Breast epithelium (tissue), 3 donors: ENCODE data around the gene HTR3B.

Experiments used
- POLR2A ChIP-seq: fragments of 450-650 bp; IDR thresholded peaks from one replicate; pipeline ENCODE4 v1.6.1; 2016; ENCODE audit warnings: antibody characterized with exemption, mild to moderate bottlenecking, moderate library complexity
- POLR2AphosphoS5 ChIP-seq, 3 donors: sonication (generic); formaldehyde crosslinking; IDR thresholded peaks; one replicate each; pipeline ENCODE4 v1.6.1; 2017; ENCODE audit warnings: antibody characterized with exemption in 3 of 3
- TF ChIP-seq, protein P1 (sequence below), 3 donors: fragments of 450-650 bp; IDR thresholded peaks; one replicate each; pipeline ENCODE4 v1.5.1; 2016 to 2017; ENCODE audit warnings: antibody characterized with exemption in 3 of 3, mild to moderate bottlenecking in 3 of 3, moderate library complexity in 3 of 3

DNA sequence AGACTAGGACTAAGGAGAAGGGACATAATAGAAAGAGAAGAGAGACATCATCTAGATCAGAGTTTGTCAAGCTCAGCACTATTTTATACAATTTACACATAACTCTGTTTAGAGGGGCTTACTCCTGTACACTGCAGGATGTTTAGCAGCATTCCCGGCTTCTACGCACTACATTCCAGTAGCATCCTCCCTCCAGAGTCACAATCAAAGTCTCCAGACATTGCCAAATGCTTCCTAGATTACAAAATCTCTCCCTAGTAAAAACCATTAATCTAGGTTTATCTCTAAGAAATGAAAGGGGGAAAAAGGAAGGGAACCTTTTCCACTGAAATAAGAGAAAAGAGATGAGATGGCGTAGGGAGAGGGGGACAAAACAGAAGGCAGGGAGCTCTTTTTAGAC is 33.3 kb upstream of the HTR3B start:
- TF ChIP-seq POLR2AphosphoS5 (IDR thresholded peaks at IDR 0.05) (no peak), POLR2A (no peak)
- TF ChIP-seq, protein P1, sequence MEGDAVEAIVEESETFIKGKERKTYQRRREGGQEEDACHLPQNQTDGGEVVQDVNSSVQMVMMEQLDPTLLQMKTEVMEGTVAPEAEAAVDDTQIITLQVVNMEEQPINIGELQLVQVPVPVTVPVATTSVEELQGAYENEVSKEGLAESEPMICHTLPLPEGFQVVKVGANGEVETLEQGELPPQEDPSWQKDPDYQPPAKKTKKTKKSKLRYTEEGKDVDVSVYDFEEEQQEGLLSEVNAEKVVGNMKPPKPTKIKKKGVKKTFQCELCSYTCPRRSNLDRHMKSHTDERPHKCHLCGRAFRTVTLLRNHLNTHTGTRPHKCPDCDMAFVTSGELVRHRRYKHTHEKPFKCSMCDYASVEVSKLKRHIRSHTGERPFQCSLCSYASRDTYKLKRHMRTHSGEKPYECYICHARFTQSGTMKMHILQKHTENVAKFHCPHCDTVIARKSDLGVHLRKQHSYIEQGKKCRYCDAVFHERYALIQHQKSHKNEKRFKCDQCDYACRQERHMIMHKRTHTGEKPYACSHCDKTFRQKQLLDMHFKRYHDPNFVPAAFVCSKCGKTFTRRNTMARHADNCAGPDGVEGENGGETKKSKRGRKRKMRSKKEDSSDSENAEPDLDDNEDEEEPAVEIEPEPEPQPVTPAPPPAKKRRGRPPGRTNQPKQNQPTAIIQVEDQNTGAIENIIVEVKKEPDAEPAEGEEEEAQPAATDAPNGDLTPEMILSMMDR (IDR thresholded peaks at IDR 0.05), result no peak
